GM12874 (cell line): ENCODE data around the gene CDC42BPA.

Experiments
- TF ChIP-seq, protein P1 (sequence below): IDR thresholded peaks from 2 replicates; pipeline ENCODE4 v1.5.1; 2011; ENCODE audit warnings: low read depth, mild to moderate bottlenecking, control low read depth, low read length, moderate library complexity; ENCODE audit not compliant: insufficient read depth

Gene CDC42BPA, protein sequence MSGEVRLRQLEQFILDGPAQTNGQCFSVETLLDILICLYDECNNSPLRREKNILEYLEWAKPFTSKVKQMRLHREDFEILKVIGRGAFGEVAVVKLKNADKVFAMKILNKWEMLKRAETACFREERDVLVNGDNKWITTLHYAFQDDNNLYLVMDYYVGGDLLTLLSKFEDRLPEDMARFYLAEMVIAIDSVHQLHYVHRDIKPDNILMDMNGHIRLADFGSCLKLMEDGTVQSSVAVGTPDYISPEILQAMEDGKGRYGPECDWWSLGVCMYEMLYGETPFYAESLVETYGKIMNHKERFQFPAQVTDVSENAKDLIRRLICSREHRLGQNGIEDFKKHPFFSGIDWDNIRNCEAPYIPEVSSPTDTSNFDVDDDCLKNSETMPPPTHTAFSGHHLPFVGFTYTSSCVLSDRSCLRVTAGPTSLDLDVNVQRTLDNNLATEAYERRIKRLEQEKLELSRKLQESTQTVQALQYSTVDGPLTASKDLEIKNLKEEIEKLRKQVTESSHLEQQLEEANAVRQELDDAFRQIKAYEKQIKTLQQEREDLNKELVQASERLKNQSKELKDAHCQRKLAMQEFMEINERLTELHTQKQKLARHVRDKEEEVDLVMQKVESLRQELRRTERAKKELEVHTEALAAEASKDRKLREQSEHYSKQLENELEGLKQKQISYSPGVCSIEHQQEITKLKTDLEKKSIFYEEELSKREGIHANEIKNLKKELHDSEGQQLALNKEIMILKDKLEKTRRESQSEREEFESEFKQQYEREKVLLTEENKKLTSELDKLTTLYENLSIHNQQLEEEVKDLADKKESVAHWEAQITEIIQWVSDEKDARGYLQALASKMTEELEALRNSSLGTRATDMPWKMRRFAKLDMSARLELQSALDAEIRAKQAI (N-terminal part only)

DNA sequence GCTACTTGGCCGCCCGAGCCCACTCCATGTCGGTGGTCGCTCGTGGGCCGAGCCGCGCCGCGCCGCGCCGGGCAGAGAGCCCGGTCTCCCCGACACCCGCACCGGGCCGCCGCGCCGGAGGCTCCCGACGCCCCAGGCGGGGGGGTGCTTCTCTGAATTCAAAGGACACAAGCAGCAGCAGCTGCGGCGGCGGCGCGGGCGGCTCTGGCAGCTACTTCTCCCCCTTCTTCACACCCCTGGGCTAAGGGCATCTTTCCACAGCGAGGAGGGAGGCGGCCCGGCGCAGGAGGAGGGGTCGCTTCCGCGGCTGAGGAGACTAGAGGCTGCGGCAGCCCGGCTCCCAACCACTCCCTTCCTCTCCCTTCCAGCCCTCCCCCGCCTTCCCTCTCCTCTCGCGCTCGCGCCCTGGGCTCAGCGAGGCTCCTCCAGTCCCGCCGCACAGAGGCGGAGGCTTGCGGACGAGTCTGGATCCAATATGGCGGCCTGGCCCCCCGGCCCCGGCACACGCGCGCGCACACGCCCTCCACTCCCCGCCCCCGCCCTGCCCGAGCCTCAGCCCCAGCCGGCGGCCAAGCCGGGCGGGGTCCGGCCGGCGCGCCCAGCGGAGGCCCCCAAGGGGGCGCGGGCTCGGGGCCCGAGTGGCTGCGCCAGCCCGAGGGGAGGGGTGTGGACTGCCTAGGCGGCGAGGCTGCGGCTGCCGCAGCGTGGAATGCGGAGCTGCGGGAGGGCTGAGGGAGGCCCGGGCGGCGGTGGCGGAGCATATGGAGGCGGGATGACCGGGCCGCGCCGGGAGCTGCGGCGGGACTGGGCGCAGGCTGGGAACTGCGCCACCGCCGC is at the start of gene CDC42BPA:
CDC42BPA (minus strand) TSS at position 477 of the 837 bp plus-strand sequence. CDS start 1,310 bp downstream, outside the sequence.
- TF ChIP-seq, protein P1, sequence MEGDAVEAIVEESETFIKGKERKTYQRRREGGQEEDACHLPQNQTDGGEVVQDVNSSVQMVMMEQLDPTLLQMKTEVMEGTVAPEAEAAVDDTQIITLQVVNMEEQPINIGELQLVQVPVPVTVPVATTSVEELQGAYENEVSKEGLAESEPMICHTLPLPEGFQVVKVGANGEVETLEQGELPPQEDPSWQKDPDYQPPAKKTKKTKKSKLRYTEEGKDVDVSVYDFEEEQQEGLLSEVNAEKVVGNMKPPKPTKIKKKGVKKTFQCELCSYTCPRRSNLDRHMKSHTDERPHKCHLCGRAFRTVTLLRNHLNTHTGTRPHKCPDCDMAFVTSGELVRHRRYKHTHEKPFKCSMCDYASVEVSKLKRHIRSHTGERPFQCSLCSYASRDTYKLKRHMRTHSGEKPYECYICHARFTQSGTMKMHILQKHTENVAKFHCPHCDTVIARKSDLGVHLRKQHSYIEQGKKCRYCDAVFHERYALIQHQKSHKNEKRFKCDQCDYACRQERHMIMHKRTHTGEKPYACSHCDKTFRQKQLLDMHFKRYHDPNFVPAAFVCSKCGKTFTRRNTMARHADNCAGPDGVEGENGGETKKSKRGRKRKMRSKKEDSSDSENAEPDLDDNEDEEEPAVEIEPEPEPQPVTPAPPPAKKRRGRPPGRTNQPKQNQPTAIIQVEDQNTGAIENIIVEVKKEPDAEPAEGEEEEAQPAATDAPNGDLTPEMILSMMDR = no peak

DNA sequence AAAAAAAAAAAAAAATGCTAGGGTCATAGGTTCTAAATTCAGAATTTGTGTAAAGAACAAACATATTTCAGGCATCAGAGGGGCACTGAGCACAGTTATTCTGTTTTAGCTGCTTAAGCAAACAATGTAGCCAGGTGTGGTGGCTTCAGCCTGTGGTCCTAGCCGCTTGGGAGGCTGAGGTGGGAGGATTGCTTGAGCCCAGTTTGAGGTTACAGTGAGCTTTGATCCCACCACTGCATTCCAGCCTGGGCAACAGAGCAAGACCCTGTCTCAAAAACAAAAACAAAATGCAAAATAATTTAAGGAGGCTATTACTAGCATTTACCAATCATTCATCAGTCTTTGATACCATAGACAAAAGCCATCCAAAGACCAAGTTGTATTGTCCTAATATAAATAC is 49.7 kb upstream of the CDC42BPA start:
- TF ChIP-seq, protein P1 = no peak

DNA sequence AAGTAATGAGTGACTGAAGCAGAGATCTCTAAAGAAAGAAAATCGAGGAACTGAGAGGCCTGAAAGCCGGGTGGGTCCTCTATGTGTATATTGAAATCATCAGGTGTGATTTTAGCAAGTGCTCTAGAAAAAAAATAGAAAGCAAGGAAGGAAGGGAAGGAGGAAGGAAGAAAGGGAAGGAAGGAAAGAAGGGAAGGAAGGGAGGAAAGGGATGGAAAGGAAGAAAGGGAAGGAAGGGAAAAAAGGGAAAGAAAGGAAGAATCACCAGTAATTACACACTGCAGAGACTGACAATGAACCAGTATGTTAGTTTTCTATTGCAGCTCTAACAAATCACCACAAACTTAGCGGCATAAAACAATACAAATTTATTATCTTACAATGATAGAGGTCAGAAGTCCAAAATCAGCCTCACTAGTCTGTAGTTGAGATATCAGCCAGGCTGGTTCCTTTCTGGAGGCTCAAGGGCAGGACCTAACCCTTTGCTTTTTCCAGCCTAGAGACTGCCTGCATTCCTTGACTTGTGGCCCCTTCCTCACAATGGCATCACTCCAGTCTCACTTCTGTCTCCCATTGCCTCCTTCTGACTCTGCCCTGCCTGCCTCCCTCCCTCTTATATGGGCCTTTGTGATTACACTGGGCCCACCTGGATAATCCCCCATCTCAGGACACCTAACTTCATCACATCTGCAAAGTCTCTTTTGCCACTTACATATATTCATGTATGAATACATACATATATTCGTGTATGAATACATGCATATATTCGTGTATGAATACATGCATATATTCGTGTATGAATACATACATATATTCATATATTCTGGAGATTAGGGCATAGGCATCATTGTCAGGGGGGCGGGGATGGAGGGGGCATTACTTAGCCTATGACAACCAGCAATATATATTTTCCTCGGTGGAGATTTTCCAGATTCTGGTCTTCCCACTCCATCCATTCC is 47.5 kb upstream of the CDC42BPA start:
- TF ChIP-seq, protein P1 = no peak

DNA sequence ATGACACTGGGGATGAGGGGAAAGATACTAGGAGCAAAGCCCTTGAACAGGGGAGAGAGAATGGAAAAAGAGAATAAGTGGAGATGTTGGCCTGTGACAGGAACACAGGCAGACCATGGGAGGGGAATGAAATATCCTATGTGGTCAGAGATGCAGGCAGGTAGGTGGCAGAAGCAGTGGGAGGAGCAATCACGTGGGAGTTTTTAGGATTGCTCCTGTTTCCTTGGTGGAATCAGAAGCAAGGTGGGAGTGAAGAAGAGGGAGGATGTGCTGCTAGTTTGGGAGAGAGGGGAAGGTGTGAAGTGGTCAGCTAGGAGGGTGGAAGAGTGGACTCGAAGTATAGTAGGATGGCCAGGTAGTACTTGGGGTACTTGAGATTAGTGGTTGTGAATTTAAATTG is 46.4 kb upstream of the CDC42BPA start:
- TF ChIP-seq, protein P1 = no peak

DNA sequence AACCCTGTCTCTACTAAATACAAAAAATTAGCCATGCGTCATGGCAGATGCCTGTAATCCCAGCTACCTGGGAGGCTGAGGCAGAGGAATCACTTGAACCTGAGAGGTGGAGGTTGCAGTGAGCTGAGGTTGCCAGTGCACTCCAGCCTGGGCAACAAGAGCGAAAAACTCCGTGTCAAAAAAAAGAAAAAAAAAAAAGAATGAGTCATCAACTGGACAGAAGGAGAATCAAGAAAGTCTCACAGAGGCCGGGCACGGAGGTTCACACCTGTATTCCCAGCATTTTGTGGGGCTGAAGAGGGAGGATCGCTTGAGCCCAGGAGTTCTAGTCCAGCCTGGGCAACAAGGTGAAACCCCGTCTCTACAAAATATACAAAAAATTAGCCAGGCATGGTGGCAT is 45.5 kb upstream of the CDC42BPA start:
- TF ChIP-seq, protein P1 = no peak

DNA sequence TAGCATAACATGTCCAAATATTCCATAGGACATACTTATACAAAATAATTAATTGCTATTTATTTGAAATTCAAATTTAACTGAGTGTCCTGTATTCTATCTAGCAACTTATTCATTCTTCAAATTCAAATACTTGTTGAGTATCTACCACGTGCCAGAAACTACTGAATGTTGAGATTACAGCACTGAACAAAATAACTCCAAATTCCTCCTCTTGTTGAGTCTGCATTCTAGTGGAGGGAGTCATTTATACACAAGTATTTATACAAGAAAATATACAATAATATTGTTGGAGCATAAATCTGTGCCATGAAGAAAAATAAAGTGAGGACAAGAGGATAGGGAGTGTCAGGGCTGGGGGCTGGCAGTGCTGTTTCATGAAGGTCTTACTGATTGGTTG is 43.7 kb upstream of the CDC42BPA start:
- TF ChIP-seq, protein P1 = no peak
